ENCODE results near the gene FAM98A. TPM values are rescaled to one million over a fixed set of nuclear protein-coding genes. Genes with fewer than 3 reads are reported as not detected.

FAM98A gene
- polyA plus RNA-seq, 3 donors = 1.9 to 9.6 (median 7.1) TPM

DNA sequence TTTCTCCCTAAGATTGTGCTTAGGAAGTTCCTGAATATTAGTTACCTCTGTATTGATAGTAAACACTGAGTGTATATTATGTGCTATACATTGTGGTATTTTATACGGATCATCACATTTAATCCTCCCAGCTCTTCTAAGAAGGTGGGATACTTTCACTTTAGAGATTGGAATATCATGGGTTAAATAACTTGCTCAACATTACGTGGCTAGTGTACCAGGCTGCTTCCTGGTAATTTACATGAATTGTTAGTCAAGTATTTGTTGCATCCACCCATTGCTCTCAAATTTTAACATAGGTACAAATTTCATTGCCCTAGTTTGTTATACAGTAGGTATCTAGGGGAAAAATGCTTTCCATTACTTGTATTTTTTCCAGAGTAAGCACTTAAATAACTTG lies 21.4 kb downstream of the FAM98A start:
- no CpG with 5 or more reads among the region's 2 CpGs for WGBS (ENCODE audit: insufficient coverage)
- H2AFZ ChIP-seq (ENCODE audit: insufficient read depth, low read depth, low read length, poor library complexity, severe bottlenecking) = no peak overlapping the region

GRCh38 chr2:33577084-33577483 lies 22.0 kb downstream of the FAM98A start:
- H3K27me3 ChIP-seq (ENCODE audit: control insufficient read depth in 2 of 2, insufficient read depth in 2 of 2, low read length in 2 of 2) = no peaks in the 10 kb centered on the region
- Mint-ChIP-seq H3K4me1 (peaks cover 4% of the 10 kb centered on the region), H3K27me3 (ENCODE audit: low read depth in 3 of 3) (no peaks in the 10 kb centered on the region), H3K27ac (peak overlapping the region in 1 of 7 donors; percentile 10), H3K9me3 (no peaks in the 10 kb centered on the region), H3K4me3 (no peak overlapping the region), H3K36me3 (peaks cover 4% of the 10 kb centered on the region in 2 donors)
- no peak overlapping the region for H2AFZ ChIP-seq (ENCODE audit: insufficient read depth, low read depth, low read length, poor library complexity, severe bottlenecking)
- H3K27ac ChIP-seq (ENCODE audit: low read depth in 1 of 2, low read length in 2 of 2) = no peak overlapping the region
- intact Hi-C loops (cut with micrococcal nuclease) = no loop called here
- H4K20me1 ChIP-seq (ENCODE audit: insufficient read depth, low read length) = no peaks in the 10 kb centered on the region
- 93% methylated on average over 5 of the region's 8 CpGs for WGBS (ENCODE audit: insufficient coverage)
- H3K36me3 ChIP-seq (replicated peaks in 1 of 2; ENCODE audit: control insufficient read depth in 1 of 2, insufficient read depth in 2 of 2, low read length in 2 of 2) = no peaks in the 10 kb centered on the region
- no peak overlapping the region for H3K4me3 ChIP-seq (replicated peaks in 1 of 3; ENCODE audit: low read depth in 2 of 3, low read length in 3 of 3)
- no peaks in the 10 kb centered on the region for H3K79me2 ChIP-seq (ENCODE audit: insufficient read depth, low read length)
- no peak overlapping the region for H3K4me2 ChIP-seq (replicated peaks; ENCODE audit: extremely low read depth, low read length, poor library complexity, severe bottlenecking)
- no peaks in the 10 kb centered on the region for H3K9me3 ChIP-seq (replicated peaks in 1 of 2; ENCODE audit: control insufficient read depth in 1 of 2, insufficient read depth in 1 of 2, low read length in 2 of 2)
- TF ChIP-seq CTCF (IDR thresholded peaks at IDR 0.05) = no peak
- H3K4me1 ChIP-seq (ENCODE audit: control insufficient read depth in 1 of 2, insufficient read depth in 2 of 2, low read length in 2 of 2) = no peaks in the 10 kb centered on the region
- H3K9ac ChIP-seq (ENCODE audit: insufficient read depth, low read length, poor library complexity, severe bottlenecking) = no peak overlapping the region
- no peak for DNase-seq

More for the DNA sequence above, 21.4 kb downstream of the FAM98A start:
- Histone ChIP-seq H3K9ac (ENCODE audit: insufficient read depth, low read length, poor library complexity, severe bottlenecking) (no peak overlapping the region), H3K4me2 (replicated peaks; ENCODE audit: extremely low read depth, low read length, poor library complexity, severe bottlenecking) (no peak overlapping the region), H3K36me3 (replicated peaks in 1 of 2; ENCODE audit: control insufficient read depth in 1 of 2, insufficient read depth in 2 of 2, low read length in 2 of 2) (peaks cover 0 to 5% of the 10 kb centered on the region in 2 donors), H3K4me3 (replicated peaks in 1 of 3; ENCODE audit: low read depth in 2 of 3, low read length in 3 of 3) (no peak overlapping the region), H4K20me1 (ENCODE audit: insufficient read depth, low read length) (no peaks in the 10 kb centered on the region), H3K9me3 (replicated peaks in 1 of 2; ENCODE audit: control insufficient read depth in 1 of 2, insufficient read depth in 1 of 2, low read length in 2 of 2) (no peaks in the 10 kb centered on the region), H3K27me3 (ENCODE audit: control insufficient read depth in 2 of 2, insufficient read depth in 2 of 2, low read length in 2 of 2) (no peaks in the 10 kb centered on the region), H3K79me2 (ENCODE audit: insufficient read depth, low read length) (no peaks in the 10 kb centered on the region), H3K4me1 (ENCODE audit: control insufficient read depth in 1 of 2, insufficient read depth in 2 of 2, low read length in 2 of 2) (no peaks in the 10 kb centered on the region), H3K27ac (ENCODE audit: low read depth in 1 of 2, low read length in 2 of 2) (no peak overlapping the region)
- Mint-ChIP-seq H3K27me3 (ENCODE audit: low read depth in 3 of 3) (no peaks in the 10 kb centered on the region), H3K4me1 (peaks cover 7% of the 10 kb centered on the region), H3K9me3 (no peaks in the 10 kb centered on the region), H3K36me3 (peaks cover 4 to 6% of the 10 kb centered on the region in 2 donors), H3K4me3 (no peak overlapping the region), H3K27ac (no peak overlapping the region)
- intact Hi-C loops (cut with micrococcal nuclease) = no loop called here
- DNase-seq = no peak
- no peak for TF ChIP-seq CTCF (IDR thresholded peaks at IDR 0.05)
